PC-9 (cell line): ENCODE data around the gene THBS1.

Experiments used
- CTCF ChIP-seq: fragments of 200-600 bp; sonication (generic); conservative IDR thresholded peaks from 2 replicates; pipeline ENCODE4 v1.6.1; 2017; ENCODE audit warnings: mixed run types, antibody characterized with exemption, mild to moderate bottlenecking, moderate library complexity
- EZH2 ChIP-seq: fragments of 200-600 bp; sonication (generic); IDR thresholded peaks from 2 replicates; pipeline ENCODE4 v1.8.0; 2017; ENCODE audit warnings: antibody characterized with exemption, low read depth

GRCh38 chr15:39553947-39554693, 26.8 kb upstream of the THBS1 start:
- TF ChIP-seq EZH2 (no peak), CTCF (no peak)
